Fibroblast of pulmonary artery (primary cell): ENCODE measurements around the gene THYN1.

Experiments
- DNase-seq: peaks from one replicate; pipeline ENCODE4 v3.0.0-alpha.2; 2010; ENCODE audit warnings: low read depth
- H3K4me3 ChIP-seq: replicated peaks from 2 replicates; pipeline ENCODE4 v1.5.1; 2011; ENCODE audit warnings: low read depth, mild to moderate bottlenecking, control low read depth, low read length, moderate library complexity
- TF ChIP-seq, protein P1 (sequence below): IDR thresholded peaks from 2 replicates; pipeline ENCODE4 v1.5.1; 2011; ENCODE audit warnings: mild to moderate bottlenecking, control low read depth, low read length, inconsistent platforms; ENCODE audit errors: missing control alignments

THYN1 gene

DNA sequence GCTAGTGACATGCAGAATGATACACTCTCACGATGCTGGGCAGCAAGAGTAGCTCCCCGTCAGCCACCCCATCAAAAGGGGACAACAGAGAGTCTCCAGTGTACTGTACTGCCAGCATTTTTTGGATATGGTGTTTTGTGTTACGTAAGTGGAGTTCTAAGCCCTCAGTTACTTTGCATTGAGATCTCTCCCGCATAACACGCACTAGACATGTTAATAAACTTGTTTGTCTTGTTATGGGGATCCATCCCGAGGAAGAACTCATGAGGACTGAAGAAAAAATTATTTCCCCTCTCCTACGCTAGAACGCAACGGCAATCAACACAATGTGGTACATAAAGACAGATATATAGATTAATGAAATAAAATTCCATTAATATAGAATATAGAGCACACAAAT is 53.6 kb downstream of the THYN1 start:
- no peak for DNase-seq
- H3K4me3 ChIP-seq, result no peak overlapping the region
- TF ChIP-seq, protein P1, sequence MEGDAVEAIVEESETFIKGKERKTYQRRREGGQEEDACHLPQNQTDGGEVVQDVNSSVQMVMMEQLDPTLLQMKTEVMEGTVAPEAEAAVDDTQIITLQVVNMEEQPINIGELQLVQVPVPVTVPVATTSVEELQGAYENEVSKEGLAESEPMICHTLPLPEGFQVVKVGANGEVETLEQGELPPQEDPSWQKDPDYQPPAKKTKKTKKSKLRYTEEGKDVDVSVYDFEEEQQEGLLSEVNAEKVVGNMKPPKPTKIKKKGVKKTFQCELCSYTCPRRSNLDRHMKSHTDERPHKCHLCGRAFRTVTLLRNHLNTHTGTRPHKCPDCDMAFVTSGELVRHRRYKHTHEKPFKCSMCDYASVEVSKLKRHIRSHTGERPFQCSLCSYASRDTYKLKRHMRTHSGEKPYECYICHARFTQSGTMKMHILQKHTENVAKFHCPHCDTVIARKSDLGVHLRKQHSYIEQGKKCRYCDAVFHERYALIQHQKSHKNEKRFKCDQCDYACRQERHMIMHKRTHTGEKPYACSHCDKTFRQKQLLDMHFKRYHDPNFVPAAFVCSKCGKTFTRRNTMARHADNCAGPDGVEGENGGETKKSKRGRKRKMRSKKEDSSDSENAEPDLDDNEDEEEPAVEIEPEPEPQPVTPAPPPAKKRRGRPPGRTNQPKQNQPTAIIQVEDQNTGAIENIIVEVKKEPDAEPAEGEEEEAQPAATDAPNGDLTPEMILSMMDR, result no peak
